Activated CD4-positive, alpha-beta T cell treated with anti-CD3 and anti-CD28 coated beads for 48 hours (primary cell): Measurements from ENCODE around the gene DPH6.
"Not testable (repeated sequence)": the region's sequence is repeated elsewhere in the genome, so short reads cannot be mapped to it uniquely, and the experiment has no call there.

Experiments used
- DNase-seq: peaks from one replicate; pipeline ENCODE4 v3.0.0-alpha.2; 2020

The DPH6 gene

DNA sequence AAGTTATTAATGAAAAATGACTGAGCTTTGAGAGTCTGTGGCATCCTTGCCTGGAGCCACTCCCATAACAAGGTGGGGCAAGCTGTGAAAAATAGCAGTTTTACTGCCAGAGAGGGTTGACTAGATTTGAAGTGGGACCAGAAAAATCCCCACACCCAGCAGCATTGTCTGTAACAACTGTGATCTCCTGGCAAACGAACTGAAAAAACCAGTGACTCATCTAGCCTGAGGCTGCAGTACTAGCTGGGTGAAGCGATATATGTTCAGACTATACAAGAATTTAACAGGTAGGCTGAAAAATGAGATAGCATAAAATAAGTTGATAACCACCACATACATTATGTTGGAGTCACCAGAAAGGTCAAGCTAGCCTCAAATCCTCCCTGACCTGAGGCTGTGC, 64.0 kb downstream of the DPH6 start:
- no peak for DNase-seq

DNA sequence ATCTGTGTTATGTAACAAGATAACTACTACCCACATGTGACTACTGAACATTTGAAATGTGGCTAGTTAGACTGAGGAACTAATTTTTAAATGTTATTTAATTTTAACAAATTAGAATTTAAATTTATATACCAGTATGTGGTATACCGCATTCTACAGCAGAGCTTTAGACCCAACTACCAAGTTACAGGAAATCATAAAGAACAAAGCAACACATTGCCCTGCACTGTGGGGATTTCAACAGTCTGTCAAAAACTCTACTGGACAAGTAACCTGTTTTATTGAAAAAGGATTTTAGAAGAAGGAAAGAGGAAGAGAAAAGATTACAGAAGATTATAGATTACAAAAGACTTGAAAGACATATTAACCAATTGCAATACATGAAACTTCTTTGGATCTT, 64.9 kb downstream of the DPH6 start:
- no peak for DNase-seq

DNA sequence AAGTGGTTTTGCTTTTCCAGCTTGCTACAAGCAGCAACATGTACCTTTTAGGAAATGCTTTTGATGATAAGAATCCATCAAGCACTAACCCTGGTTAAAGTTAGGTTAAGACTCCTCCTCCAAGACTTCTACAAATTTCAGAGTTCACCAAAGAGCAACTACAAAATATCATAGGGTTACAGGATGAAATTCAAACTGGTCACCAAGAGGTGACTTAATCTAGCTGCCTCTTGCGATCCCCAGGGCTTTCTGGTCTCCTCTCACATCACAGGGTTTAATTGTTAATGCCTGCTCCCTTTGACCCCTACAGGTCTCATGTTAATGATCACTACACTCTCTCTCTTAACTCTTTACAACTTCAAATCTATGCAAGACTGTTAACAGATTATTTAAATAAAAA, 66.5 kb downstream of the DPH6 start:
- DNase-seq, result no peak

DNA sequence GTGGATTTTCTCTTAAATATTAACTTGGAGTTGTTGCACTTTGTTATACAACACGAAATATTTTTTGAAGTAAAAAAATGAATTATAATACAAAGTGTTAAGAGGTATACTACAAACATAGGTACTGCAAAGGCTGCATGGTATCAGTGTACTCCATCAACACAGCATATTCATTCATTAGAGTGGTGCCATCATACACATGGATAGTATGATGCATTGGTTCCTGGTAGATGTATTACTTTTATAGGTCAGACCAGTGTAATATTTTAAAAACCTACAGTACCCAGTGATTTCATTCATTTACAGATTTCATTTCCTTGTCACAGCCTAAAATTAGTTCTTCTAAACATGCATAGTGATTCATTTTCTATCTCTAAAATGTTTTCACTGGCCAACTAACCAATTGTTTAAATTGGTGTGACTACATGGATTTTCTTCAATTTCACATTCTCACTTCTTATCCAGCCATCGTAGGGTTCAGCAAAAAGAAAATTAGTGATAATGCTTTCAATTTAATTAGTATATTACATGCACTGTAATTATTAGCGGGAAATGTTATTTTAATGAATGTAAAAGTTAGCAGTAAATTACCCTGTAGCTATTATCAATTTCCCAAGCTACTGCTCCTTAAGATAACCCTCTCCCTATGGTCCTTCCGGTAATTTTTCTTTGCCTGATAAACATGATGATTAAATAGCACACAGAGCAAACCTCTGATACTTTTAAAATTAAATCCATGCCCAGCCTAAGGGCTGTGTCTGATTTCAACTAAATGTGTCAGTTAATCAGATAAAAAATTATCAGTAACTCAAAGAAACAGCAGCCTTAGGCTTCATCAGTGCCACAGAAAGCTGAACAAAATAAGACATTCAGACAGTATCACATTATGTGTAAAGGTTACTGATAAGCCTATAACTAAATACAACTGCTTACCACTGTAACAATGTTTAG, 68.4 kb downstream of the DPH6 start:
- no peak for DNase-seq

DNA sequence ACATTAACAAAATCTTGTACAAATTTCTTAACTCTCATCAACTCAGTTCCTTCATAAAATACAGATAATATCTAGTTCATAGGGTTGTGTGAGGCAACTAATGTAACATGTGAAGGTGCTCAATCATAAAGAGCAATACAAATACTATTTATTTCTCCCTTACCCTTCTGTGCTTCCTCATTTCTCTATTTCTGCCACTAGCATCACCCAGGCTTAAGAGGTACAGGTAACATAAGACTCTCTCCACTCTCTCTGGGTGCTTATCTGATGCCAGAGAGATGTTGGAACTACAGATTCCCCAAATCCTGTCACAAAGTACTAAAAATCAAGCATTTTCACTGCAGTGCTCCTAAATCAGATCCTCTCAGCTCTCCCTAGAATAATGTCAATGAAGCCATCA, 74.9 kb downstream of the DPH6 start:
- DNase-seq, result no peak

DNA sequence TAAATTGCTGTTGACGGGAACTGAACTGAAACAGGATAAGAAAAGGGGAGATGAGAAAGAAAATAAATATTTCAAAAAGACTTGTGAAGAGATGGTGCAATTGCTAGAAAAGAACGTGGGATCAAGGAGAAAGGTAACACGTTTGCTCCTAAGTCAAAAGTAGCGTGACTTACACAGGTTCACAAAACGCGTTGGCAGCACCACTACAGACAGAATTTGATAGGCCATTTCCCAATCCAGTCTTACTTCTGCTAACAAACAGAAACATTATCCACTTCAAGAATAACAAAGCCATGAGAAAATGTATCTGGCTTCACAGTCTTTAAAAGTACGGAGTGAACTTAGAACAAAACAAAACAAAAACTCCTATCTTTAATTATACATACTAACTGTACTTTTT, 75.5 kb downstream of the DPH6 start:
- no peak for DNase-seq

DNA sequence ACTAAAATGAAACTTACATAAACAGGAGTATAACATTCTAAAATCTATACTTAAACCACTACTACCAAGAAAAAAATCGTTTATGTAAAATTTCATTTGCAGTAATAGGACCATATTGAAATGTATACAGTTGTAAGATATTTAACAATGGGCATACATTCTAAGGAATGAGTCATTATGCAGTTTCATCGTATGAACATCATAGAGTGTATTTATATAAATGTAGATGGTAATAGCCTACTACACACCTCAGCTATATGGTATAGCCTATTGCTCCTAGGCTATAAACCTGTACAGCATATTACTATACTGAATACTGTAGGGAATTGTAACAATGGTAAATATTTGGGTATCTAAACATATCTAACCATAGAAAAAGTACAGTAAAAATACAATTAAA, 79.5 kb downstream of the DPH6 start:
- no peak for DNase-seq

DNA sequence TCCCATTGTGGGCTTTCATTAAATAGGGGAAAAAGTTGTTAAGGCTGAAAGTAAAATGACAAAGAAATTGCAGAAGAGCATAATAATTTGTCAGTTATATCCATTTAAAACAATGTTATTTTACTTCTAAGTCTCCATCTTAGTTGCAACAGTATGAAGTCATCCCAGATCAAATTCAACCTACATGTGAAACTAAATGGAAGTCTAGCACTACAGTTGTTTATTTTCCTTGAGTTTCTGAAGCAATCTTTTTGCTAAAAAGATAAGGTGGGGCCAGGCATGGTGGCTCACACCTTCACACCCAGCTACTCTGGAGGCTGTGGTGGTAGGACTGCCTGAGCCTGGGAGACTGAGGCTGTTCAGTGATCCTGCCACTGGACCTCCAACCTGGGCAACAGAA, 80.2 kb downstream of the DPH6 start:
- DNase-seq, result no peak

DNA sequence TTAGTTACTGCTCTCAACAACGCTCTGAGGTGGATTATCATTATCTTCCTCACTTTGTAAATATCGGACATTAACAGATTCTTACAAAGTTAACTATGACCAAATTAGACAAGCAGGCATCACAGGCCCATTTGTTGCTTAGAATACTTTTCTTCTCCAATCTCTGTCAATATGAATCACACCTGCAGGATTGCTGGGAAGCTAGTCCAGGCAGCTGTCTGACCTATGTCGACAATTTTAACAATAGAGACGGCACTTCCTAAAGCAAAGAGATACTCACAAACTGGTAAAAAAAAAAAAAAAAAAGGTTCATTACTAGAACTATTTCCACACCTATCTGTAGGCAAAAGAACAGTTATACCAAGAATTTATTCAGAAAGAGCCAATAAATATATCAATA, 85.3 kb downstream of the DPH6 start:
- DNase-seq, result no peak

DNA sequence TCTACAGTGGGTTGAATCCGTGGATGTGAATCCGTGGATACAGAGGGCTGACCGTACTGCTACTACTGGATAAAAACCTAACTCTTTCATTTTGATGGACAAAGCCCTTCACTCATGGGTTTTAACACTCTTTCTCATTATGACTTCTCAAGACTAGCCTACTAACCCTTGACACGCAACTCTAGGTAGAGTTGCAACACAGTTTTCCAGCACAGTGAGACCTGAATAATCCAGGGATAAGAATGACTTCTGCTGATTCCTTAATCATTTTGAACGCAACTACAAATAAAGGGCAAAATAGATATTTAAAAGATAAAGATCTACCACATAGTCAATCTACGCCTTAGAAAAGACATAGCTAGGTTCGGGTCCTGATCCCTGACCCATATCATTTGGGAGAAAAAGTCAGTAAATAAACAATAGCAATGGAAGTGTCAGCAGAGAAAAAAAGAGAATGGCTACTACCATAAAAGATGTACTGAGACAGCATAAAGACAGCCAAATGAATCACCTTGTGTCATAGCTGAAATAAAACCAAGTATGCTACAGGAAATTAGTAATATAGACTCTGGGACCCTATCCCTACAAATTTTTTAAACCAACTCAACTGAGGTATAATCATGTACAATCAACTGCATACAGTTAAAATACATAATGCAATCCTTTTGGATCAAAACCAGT, 87.6 kb downstream of the DPH6 start:
- no peak for DNase-seq

DNA sequence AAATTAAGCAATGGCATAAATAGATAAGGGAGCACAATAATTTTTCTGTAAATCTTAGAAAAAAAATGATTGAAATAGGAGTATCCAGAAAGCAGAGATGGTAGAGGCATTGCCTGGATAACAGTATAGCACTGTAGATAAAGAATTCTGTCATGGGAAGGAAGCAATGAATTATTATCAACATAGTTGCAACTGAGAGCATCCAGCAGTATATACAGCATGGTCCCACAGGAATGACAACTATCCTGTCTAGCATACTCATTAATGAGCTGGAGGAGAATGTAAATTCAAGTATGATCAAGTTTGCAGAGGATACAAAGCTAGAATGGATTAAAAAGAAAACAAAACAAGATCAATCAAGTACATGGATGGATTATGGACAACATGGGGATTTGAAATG, 90.8 kb downstream of the DPH6 start:
- no peak for DNase-seq

DNA sequence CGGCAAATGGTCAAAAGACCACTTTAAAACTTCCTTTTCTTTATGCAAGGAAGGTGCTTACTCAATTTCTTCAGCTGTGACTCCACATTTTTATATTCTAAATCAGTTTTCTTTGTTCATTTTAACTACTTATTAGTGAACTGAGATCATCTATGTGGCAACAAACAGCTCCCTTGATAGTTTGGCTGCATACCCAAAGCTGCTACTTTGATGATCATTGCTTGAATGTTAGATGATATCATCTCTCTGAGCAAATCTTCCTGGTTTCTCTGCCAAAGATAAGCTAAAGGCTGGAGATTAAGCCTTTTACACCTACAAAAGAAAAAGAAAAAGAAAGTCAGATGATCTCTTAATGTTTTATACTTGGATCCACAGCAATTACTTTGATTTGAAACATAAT, 95.5 kb downstream of the DPH6 start:
- no peak for DNase-seq

DNA sequence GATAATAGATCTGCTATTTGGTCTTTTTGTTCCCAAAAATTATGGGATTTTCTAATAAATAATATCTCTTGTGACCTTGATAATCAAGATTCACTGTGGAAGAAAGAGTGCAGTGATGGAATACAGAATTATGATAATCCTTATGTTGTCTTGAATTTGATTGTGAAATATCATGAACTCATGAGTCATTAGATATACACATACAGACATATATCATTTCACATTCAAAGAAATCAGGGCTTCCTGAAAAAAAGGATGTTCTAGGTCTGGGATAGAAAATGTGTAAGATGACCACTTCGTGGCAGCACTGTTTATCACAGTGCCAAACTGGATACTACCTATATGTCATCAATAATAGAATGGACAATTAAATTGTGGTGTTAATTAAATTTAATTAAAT, 97.7 kb downstream of the DPH6 start:
- no peak for DNase-seq

DNA sequence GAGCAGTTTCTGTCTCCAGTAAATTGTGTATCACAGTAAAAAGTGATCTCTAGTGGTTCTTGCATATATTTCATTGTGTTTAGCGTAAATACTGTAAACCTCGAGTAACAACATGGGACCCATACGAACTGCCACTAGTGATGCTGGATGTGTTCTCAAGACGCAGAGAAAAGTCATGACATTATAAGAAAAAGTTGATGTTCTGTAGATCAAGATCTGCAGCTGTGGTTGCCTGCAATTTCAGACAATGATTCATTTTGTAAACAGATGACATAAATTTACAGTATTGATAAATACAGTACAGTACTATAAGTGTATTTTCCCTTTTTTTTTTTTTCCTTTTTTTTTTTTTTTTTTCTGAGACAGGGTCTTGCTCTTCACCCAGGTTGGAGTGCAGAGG, 100.1 kb downstream of the DPH6 start:
- no peak for DNase-seq

DNA sequence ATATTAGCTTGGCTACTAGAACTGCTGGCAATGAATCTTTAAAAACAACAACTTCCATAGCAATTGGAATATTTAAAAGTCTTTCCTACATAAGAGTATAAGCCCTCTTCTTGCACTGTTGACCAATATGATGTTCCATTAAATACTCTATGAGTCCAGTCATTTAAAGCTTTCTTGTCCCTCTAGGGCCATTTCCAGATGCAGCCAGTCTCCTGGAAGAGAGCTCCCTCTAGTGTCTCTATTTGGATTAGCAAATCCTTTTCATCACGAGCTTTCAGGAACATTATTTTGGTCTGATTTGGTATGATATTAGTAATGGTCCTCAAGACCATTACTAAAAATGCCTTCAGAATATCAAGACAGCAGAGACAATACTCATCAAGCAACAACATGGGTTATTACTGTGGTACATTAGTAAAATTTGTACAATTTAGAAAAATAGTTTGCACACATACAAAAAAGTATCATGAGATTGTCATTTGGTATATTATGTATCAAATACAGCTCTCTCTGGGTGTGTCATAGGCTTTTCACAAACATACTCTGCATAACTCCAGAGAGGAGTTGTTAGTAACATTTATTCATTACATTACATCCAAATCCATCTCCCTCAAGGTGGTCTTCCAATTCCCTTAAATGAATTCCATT, 101.3 kb downstream of the DPH6 start:
- DNase-seq, result no peak

DNA sequence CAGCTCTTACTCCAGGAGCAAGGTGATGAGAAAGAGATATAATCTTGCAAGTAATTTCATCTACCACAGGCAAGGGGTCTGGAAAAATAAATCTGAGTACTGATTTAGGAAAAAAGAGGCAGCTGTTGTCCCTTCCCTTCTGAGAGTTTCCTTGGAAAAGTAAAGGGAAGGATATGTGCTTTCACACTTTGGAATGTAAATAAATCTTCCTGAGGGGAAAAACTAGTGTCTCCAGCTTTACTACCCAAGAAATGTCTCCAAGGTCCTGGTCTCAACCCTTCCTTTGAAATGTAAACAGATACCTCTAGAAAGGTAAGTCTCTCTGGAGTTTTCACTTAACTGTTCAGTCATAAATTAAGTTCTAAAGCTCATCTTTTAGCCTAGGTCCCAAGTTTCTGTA, 102.6 kb downstream of the DPH6 start:
- DNase-seq, result no peak

DNA sequence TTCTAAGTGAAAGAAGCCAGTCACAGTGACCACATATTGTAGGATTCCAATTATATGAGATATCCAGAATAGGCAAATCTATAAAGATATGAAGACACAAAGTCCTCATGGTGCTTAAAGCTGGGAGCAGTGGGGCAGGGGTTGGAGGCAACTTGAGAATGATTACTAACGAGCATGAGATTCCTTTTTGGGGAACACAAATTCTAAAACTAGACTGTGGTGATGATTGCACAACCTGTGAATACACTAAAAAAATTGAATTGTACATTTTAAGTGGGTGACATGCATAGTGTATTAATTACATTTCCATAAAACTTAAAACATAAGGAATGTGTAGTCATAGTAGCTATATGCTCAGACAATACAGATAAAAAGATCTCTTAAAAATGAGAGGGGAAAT, 103.2 kb downstream of the DPH6 start:
- no peak for DNase-seq

DNA sequence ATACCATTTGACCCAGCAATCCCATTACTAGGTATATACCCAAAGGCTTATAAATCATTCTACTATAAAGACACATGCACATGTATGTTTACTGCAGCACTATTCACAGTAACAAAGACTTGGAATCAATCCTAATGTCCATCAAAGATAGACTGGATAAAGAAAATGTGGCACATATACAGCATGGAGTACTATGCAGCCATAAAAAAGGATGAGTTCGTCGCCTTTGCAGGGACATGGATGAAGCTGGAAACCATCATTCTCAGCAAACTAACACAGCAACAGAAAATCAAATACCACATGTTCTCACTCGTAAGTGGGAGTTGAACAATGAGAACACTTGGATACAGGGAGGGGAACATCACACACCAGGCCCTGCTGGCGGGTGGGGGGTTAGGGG, 104.7 kb downstream of the DPH6 start:
- not testable (repeated sequence) for DNase-seq

DNA sequence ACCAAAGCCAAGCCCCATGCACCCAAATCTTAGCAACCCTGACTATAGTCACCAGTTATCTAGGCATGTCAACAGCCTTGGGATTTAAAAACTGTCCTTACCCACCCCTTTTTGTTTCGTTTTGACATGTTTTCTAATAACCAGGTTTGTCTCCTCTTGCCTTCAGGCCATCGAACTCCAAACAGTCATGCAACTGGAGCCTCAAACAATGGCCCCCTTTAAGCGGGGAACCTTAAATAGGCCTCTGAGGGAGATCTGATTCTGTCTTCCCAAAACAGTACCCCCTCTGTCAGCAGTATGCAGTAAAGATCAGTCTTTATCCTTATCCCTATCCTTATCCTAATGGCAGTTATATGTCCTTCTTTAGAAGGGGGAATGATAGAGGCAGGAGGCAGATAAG, 105.7 kb downstream of the DPH6 start:
- no peak for DNase-seq

DNA sequence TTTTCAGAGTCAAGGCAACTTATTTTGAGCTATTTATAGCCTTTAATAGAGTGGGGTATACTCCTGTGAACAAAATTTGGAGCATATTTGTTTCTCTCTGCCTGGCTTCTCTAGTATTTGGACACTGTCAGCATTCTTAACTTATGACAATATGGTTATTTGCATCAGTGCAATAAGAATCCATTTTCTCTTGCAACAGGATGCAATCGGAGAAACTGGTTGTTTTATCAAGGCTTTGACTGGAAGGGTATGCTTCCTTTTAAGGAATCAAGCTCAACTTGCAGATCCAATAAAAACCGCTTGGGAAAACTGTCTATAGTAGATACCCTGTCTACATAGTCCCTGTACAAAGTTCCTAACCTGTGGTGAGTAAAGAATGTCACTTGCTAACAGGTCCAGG, 106.7 kb downstream of the DPH6 start:
- no peak for DNase-seq

DNA sequence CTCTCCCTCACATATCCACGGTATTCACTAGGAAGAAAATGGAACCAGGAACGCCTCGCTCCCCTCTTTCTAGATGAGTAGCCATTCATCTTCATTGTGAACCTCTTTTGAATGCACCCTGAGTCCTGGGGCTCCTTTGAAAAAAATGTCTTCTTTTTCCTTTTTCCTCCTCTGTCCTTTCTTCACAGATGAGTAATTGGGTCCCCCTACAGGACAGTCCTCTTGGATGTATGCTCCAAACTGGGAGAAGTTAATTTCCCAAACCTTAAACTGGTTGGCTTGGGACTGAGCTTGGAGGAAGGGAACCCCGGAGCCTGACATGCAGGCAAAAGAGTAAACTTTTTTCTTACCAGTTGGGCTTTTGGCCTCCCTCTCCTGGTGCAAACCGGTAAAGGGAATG, 108.8 kb downstream of the DPH6 start:
- DNase-seq, result no peak

DNA sequence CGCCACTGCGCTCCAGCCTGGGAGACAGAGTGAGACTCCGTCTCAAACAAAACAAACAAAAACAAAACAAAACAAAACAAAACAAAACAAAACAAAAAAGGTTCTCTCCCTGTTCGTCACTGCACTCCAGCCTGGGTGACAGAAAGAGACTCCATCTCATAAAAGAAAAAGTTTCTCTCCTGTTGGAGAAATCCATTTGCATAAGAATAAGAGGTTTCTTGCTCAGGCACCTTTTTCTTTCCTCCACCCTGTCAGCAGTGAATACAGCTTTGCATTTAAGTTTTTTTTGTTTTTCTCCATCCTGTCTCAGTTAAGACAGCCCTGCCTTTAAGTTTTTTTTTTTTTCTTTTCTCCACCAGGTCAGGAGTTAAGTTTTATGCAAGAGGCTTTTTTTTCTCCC, 109.5 kb downstream of the DPH6 start:
- no peak for DNase-seq

DNA sequence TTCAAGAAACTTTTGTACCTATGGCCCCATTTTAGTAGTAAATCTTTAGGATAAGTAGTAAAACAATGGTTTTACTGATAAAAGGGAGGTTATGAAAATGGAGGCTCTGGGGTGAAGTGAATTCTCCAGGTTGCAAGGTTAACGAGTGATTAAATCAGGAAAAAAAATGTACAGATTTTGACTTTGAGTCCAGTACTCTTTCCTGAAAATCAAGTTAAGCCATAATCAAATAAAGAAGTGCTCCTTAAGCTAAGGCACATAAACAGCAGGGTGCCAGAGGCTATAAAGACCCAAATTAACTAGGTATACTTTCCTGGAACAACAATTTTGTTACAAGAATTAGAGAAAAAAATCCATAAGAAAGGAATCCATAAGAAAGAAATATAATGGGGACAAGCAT, 114.7 kb downstream of the DPH6 start:
- no peak for DNase-seq

DNA sequence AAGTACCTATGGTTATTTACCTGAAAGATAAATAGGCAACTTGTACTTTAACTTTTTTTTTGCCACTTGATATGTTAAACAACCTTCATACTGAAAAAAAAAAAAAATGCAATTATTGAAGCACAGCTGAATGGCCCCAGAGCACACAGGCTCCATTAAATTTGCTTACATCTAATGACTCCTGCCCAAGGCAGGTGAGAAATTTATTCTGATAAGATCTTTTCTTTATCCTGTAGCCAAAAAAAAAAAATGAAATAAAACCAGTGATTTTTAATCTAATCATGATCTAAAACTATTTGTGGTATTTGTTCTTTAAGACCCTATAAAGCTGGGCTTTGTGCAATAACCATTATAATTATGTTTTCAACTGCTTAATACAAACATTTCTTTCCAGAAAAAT, 115.7 kb downstream of the DPH6 start:
- DNase-seq, result no peak
